Esophagus muscularis mucosa (tissue), 4 donors: ENCODE measurements around the gene GLIS1.

Experiments used
- EP300 ChIP-seq: sonication (generic); formaldehyde crosslinking; IDR thresholded peaks from one replicate; pipeline ENCODE4 v1.6.1; 2017; ENCODE audit warnings: antibody characterized with exemption
- POLR2A ChIP-seq: fragments of 450-650 bp; IDR thresholded peaks from one replicate; pipeline ENCODE4 v1.6.1; 2017; ENCODE audit warnings: antibody characterized with exemption, moderate library complexity, mild to moderate bottlenecking, low read depth
- POLR2AphosphoS5 ChIP-seq, 2 donors: sonication (generic); formaldehyde crosslinking; IDR thresholded peaks; one replicate each; pipeline ENCODE4 v1.6.1; 2017; ENCODE audit warnings: antibody characterized with exemption in 2 of 2
- TF ChIP-seq, protein P1 (sequence below), 3 experiments: fragments of 200-600 bp in 2 of 3; fragments of 450-650 bp in 1 of 3; sonication (generic) in 2 of 3; IDR thresholded peaks; one replicate each; pipeline ENCODE4 v1.5.1; 2017 to 2019; ENCODE audit warnings: antibody characterized with exemption in 3 of 3, mild to moderate bottlenecking in 2 of 3, moderate library complexity in 1 of 3

GRCh38 chr1:53730224-53730865, 8.6 kb downstream of the GLIS1 start:
- no peak for TF ChIP-seq POLR2A
- TF ChIP-seq, protein P1, sequence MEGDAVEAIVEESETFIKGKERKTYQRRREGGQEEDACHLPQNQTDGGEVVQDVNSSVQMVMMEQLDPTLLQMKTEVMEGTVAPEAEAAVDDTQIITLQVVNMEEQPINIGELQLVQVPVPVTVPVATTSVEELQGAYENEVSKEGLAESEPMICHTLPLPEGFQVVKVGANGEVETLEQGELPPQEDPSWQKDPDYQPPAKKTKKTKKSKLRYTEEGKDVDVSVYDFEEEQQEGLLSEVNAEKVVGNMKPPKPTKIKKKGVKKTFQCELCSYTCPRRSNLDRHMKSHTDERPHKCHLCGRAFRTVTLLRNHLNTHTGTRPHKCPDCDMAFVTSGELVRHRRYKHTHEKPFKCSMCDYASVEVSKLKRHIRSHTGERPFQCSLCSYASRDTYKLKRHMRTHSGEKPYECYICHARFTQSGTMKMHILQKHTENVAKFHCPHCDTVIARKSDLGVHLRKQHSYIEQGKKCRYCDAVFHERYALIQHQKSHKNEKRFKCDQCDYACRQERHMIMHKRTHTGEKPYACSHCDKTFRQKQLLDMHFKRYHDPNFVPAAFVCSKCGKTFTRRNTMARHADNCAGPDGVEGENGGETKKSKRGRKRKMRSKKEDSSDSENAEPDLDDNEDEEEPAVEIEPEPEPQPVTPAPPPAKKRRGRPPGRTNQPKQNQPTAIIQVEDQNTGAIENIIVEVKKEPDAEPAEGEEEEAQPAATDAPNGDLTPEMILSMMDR (IDR thresholded peaks at IDR 0.05) = no peak
- TF ChIP-seq POLR2AphosphoS5 (IDR thresholded peaks at IDR 0.05) = no peak
- no peak for TF ChIP-seq EP300
